Gastrocnemius medialis (tissue), 4 donors: ENCODE data around the gene TRABD2A.
"Not testable (repeated sequence)": the region's sequence is repeated elsewhere in the genome, so short reads cannot be mapped to it uniquely, and the experiment has no call there.

ENCODE experiments used
- CTCF ChIP-seq, 5 experiments: fragments of 450-650 bp in 3 of 5; fragments of 200-600 bp in 2 of 5; sonication (generic) in 2 of 5; IDR thresholded peaks in 4 of 5; conservative IDR thresholded peaks in 1 of 5; 1 replicate in 4 of 5; 2 replicates in 1 of 5; pipeline ENCODE4 v1.5.1; 2016 to 2019; ENCODE audit warnings: antibody characterized with exemption in 5 of 5, mild to moderate bottlenecking in 3 of 5, moderate library complexity in 3 of 5
- POLR2A ChIP-seq, 2 donors: fragments of 450-650 bp; IDR thresholded peaks; one replicate each; pipeline ENCODE4 v1.6.1; 2017; ENCODE audit warnings: antibody characterized with exemption in 2 of 2, mild to moderate bottlenecking in 2 of 2, moderate library complexity in 2 of 2

DNA sequence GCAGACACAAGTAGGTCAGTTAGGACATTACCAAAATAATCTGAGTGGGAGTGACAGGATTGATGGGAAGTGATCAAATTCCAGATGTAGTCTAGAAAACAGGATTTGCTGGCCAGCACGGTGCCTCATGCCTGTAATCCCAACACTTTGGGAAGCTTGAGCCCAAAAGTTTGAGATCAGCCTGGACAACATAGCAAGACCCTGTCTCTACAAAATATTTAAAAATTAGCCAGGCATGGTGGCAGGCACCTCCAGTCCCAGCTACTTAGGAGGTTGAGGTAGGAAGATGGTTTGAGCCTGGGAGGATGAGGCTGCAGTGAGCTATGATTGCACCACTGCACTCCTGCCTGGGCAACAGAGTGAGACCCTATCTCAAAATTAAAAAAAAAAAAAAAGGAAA lies 5.3 kb downstream of the TRABD2A start:
- TF ChIP-seq CTCF (IDR thresholded peaks at IDR 0.05 in 4 of 5, conservative IDR thresholded peaks at IDR 0.05 in 1 of 5); POLR2A (IDR thresholded peaks at IDR 0.05): not testable (repeated sequence)
